PFSK-1 (cell line): ENCODE results near the gene TP53RK.

ENCODE experiments used
- FOXP2 ChIP-seq: optimal IDR thresholded peaks from 2 replicates; pipeline ENCODE3; 2011; ENCODE audit warnings: borderline replicate concordance, control low read depth, inconsistent platforms; ENCODE audit not compliant: insufficient read depth; ENCODE audit errors: extremely low read length, extremely low read depth
- POLR2AphosphoS5 ChIP-seq: IDR thresholded peaks from 2 replicates; pipeline ENCODE4 v1.6.1; 2012; ENCODE audit warnings: low read depth, mild to moderate bottlenecking, control low read depth, low read length, moderate library complexity
- SIN3A ChIP-seq: IDR thresholded peaks from 2 replicates; pipeline ENCODE4 v1.6.1; 2012; ENCODE audit warnings: mild to moderate bottlenecking, low read length, moderate library complexity, borderline replicate concordance; ENCODE audit not compliant: insufficient read depth
- TAF1 ChIP-seq: IDR thresholded peaks from 2 replicates; pipeline ENCODE4 v1.6.1; 2012; ENCODE audit warnings: low read length, control low read depth, borderline replicate concordance; ENCODE audit not compliant: insufficient read depth
- TF ChIP-seq, protein P1 (sequence below), 2 experiments: IDR thresholded peaks; 2 replicates each; pipeline versions ENCODE4 v1.6.1 to v1.8.0; 2011 to 2012; ENCODE audit warnings: low read depth in 2 of 2, low read length in 2 of 2, control low read depth in 1 of 2, inconsistent platforms in 1 of 2, mild to moderate bottlenecking in 1 of 2, moderate library complexity in 1 of 2; ENCODE audit not compliant: insufficient read depth in 1 of 2

Gene TP53RK

DNA sequence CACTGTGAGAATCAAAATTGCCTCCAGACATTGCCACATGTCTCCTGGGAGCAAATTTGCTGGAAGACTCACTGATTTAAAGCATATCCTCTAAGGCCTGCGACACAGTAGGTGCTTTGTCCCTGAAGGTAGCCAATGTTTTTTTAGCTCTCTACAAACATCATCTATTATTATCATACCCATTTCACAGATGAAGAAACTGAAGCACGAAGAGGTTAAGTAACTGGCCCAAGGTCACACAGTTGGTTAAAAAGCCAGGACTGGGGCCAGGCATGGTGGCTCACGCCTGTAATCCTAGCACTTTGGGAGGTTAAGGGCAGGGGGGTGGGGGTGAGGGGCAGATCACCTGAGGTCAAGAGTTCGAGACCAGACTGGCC lies 50.4 kb downstream of the TP53RK start:
- TF ChIP-seq, protein P1, sequence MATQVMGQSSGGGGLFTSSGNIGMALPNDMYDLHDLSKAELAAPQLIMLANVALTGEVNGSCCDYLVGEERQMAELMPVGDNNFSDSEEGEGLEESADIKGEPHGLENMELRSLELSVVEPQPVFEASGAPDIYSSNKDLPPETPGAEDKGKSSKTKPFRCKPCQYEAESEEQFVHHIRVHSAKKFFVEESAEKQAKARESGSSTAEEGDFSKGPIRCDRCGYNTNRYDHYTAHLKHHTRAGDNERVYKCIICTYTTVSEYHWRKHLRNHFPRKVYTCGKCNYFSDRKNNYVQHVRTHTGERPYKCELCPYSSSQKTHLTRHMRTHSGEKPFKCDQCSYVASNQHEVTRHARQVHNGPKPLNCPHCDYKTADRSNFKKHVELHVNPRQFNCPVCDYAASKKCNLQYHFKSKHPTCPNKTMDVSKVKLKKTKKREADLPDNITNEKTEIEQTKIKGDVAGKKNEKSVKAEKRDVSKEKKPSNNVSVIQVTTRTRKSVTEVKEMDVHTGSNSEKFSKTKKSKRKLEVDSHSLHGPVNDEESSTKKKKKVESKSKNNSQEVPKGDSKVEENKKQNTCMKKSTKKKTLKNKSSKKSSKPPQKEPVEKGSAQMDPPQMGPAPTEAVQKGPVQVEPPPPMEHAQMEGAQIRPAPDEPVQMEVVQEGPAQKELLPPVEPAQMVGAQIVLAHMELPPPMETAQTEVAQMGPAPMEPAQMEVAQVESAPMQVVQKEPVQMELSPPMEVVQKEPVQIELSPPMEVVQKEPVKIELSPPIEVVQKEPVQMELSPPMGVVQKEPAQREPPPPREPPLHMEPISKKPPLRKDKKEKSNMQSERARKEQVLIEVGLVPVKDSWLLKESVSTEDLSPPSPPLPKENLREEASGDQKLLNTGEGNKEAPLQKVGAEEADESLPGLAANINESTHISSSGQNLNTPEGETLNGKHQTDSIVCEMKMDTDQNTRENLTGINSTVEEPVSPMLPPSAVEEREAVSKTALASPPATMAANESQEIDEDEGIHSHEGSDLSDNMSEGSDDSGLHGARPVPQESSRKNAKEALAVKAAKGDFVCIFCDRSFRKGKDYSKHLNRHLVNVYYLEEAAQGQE (IDR thresholded peaks at IDR 0.05; ENCODE audit: insufficient read depth in 1 of 2, low read depth in 2 of 2, low read length in 2 of 2): no peak
- TF ChIP-seq SIN3A: no peak
- TF ChIP-seq TAF1: no peak
- TF ChIP-seq FOXP2: no peak
- TF ChIP-seq POLR2AphosphoS5: no peak

DNA sequence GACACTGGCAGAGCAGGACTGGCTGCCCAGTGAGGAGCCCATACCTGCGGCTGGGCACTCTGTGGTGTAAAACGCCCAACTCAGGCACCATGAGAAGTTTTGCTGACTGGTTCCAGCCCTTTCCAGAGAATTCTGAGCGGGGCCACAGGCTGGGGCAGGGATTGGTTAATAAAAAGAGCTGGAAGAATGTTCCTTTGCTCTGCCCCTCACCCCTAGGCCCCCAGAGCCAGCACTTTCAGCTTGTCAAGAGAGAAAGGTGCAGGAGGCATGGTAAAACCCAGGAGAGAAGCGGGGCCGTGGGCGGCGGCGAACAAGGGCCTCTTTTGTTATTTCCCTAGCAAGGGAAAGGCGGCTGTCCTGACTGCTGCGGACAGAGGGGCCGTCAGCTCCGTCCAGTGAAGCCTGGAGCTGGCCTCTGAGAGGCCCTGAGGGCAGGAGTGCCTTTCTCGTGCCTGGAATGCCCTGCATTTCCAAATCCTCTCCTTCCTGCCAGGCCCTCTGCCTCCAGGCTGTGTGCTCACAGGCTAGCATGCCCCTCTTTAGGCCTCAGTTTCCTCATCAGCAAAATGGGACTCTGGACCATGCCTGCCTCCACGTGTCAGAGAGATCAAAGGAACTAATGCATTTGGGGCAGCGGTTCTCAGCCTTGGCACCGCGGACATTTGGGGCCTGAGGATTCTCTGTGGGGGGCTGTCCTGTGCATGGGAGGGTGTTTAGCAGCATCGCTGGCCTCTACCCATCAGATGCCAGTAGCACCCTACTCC lies 50.9 kb downstream of the TP53RK start:
- TF ChIP-seq TAF1 (no peak), FOXP2 (no peak), SIN3A (no peak), POLR2AphosphoS5 (no peak)
- TF ChIP-seq, protein P1 (IDR thresholded peaks at IDR 0.05; ENCODE audit: insufficient read depth in 1 of 2, low read depth in 2 of 2, low read length in 2 of 2): no peak

DNA sequence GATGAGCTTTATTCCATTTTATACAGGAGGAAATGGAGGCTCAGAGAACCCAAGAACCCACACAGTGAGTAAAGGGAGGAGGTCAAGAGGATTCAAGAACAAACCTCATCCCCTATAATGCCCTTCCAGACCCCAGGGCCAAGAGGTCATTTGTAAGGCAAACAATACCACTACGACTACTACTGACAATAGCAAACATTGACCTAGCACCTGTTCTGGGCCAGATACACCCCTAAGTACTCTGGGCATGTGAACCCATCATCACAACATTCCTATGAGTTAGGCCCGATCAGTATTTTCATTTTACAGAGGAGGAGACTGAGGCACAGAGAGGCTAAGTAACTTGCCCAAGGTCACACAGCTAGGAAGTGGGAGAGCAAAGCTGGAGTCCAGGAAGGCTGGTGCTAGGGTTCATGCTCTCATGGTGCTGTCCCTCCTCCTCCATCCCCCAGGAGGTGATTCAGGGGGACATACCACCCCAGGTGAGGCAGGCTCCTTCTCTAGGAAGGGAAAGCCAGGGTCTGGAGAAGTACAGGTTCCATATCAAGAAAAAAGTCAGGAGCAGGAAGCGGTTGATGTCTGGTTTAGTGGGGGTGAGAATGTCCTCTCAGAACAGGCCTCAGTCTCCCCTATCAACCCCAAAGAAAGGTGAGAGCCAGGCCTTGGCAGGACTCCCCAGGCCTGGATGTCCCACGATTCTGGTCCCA lies 51.7 kb downstream of the TP53RK start:
- TF ChIP-seq POLR2AphosphoS5 (no peak), TAF1 (no peak), FOXP2 (no peak), SIN3A (no peak)
- TF ChIP-seq, protein P1 (IDR thresholded peaks at IDR 0.05; ENCODE audit: insufficient read depth in 1 of 2, low read depth in 2 of 2, low read length in 2 of 2): no peak

DNA sequence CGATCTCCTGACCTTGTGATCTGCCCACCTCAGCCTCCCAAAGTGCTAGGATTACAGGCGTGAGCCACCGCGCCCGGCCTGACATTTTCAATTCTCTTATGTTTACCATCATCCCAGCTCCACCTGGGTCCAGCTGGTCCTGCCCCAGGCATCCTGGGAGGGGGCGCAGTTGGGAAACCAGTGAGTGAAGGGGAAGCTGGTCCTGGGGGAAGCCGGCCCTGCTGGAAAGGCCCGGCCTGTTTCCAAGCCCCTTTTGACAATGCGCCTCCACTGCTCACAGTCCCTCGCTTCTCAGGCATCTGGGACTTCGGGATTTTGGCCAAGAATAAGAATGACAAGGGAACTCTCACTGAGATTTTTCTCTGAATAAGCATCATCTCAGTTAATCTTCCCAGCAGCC lies 52.2 kb downstream of the TP53RK start:
- TF ChIP-seq POLR2AphosphoS5 (no peak), TAF1 (no peak), FOXP2 (no peak), SIN3A (no peak)
- TF ChIP-seq, protein P1 (IDR thresholded peaks at IDR 0.05; ENCODE audit: insufficient read depth in 1 of 2, low read depth in 2 of 2, low read length in 2 of 2): no peak
